ENCODE results near the gene SLC10A6. TPM values are rescaled to one million over a fixed set of nuclear protein-coding genes. Genes with fewer than 3 reads are reported as not detected.

The SLC10A6 gene
- total RNA-seq, 1 experiment from 2014 or later = not detected

- Mint-ChIP-seq H3K27me3 (ENCODE audit: insufficient read depth, unreplicated experiment) (no peaks in the 10 kb centered on the region), H3K27ac (ENCODE audit: low read depth, unreplicated experiment) (no peak overlapping the region), H3K4me3 (ENCODE audit: unreplicated experiment) (no peak overlapping the region), H3K4me1 (ENCODE audit: insufficient read depth, unreplicated experiment) (peaks cover 7% of the 10 kb centered on the region), H3K9me3 (ENCODE audit: unreplicated experiment) (no peaks in the 10 kb centered on the region), H3K36me3 (ENCODE audit: insufficient read depth, unreplicated experiment) (no peaks in the 10 kb centered on the region)
- intact Hi-C loops (cut with micrococcal nuclease) = no loop called here
- ChIA-PET POLR2A (no interaction called here), CTCF (interaction anchor here (0.6 to 0.9 kb wide), 2 partner anchors 12 to 51 kb away, joined by 3 read pairs; no protein-coding TSS in a partner anchor)
- DNase-seq (ENCODE audit: unreplicated experiment) = no peak
- BruUV-seq (replicated peaks) = no TSS peak
- TF ChIP-seq CTCF (IDR thresholded peaks at IDR 0.05; ENCODE audit: unreplicated experiment) = no peak
These were observed 8.3 kb upstream of the SLC10A6 start for GRCh38 chr4:86857341-86858052.

GRCh38 chr4:86856896-86857295 is 7.7 kb upstream of the SLC10A6 start:
- no peak for DNase-seq (ENCODE audit: unreplicated experiment)
- no TSS peak for BruUV-seq (replicated peaks)
- no peaks in the 10 kb centered on the region for H3K9me3 Mint-ChIP-seq (ENCODE audit: unreplicated experiment)
- no peaks in the 10 kb centered on the region for H3K27me3 Mint-ChIP-seq (ENCODE audit: insufficient read depth, unreplicated experiment)
- ChIA-PET CTCF (interaction anchor here (0.9 kb wide), 1 partner anchor 11 kb away, joined by 3 read pairs; no protein-coding TSS in a partner anchor), POLR2A (no interaction called here)
- H3K4me3 Mint-ChIP-seq (ENCODE audit: unreplicated experiment) = no peak overlapping the region
- H3K27ac Mint-ChIP-seq (ENCODE audit: low read depth, unreplicated experiment) = no peak overlapping the region
- no peaks in the 10 kb centered on the region for H3K36me3 Mint-ChIP-seq (ENCODE audit: insufficient read depth, unreplicated experiment)
- TF ChIP-seq CTCF (IDR thresholded peaks at IDR 0.05; ENCODE audit: unreplicated experiment) = no peak
- peaks cover 7% of the 10 kb centered on the region for H3K4me1 Mint-ChIP-seq (ENCODE audit: insufficient read depth, unreplicated experiment)
- intact Hi-C loops (cut with micrococcal nuclease) = no loop called here

DNA sequence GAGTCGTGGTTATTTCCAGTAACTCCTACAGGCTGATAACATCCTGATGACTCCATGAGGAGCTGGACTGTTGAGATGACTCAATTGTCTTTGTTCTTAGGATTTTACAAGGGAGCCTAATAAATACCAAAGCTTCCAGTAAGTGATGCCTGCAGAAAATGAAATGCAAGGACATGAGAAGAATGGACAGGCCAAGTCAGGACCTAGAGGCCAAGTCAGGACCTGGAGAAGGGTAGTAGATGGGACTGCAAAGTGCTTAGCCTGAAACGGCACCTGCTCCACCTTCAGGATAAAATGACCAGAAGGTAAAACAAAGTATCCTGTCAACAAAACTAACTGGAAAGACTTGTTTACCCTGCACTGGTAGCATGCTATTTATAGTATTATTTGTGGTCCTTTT is 6.4 kb upstream of the SLC10A6 start:
- Mint-ChIP-seq H3K4me3 (ENCODE audit: unreplicated experiment) (no peak overlapping the region), H3K4me1 (ENCODE audit: insufficient read depth, unreplicated experiment) (peaks cover 9% of the 10 kb centered on the region), H3K9me3 (ENCODE audit: unreplicated experiment) (no peaks in the 10 kb centered on the region), H3K27me3 (ENCODE audit: insufficient read depth, unreplicated experiment) (no peaks in the 10 kb centered on the region), H3K36me3 (ENCODE audit: insufficient read depth, unreplicated experiment) (no peaks in the 10 kb centered on the region), H3K27ac (ENCODE audit: low read depth, unreplicated experiment) (peak overlapping the region; percentile 42)
- TF ChIP-seq CTCF (IDR thresholded peaks at IDR 0.05; ENCODE audit: unreplicated experiment) = no peak
- DNase-seq (ENCODE audit: unreplicated experiment) = peak; percentile 28
- CTCF ChIA-PET = interaction anchor here (0.5 to 1.0 kb wide), 3 partner anchors 35 to 357 kb away, joined by 3 read pairs; no protein-coding TSS in a partner anchor
- no TSS peak for BruUV-seq (replicated peaks)
- POLR2A ChIA-PET = interaction anchor here (0.9 to 1.3 kb wide), 2 partner anchors 33 to 38 kb away, joined by 4 read pairs; no protein-coding TSS in a partner anchor
- intact Hi-C loops (cut with micrococcal nuclease) = no loop called here

GRCh38 chr4:86853209-86853608 is 4.0 kb upstream of the SLC10A6 start:
- no peak for DNase-seq (ENCODE audit: unreplicated experiment)
- ChIA-PET CTCF (no interaction called here), POLR2A (no interaction called here)
- intact Hi-C loops (cut with micrococcal nuclease) = no loop called here
- Mint-ChIP-seq H3K4me1 (ENCODE audit: insufficient read depth, unreplicated experiment) (peaks cover 27% of the 10 kb centered on the region), H3K9me3 (ENCODE audit: unreplicated experiment) (no peaks in the 10 kb centered on the region), H3K4me3 (ENCODE audit: unreplicated experiment) (no peak overlapping the region), H3K27me3 (ENCODE audit: insufficient read depth, unreplicated experiment) (no peaks in the 10 kb centered on the region), H3K27ac (ENCODE audit: low read depth, unreplicated experiment) (no peak overlapping the region), H3K36me3 (ENCODE audit: insufficient read depth, unreplicated experiment) (no peaks in the 10 kb centered on the region)
- no TSS peak for BruUV-seq (replicated peaks)
- TF ChIP-seq CTCF (IDR thresholded peaks at IDR 0.05; ENCODE audit: unreplicated experiment) = no peak
